Measurements from ENCODE around the gene DNMT3B.

GRCh38 chr20:32779500-32780211 lies 17.5 kb downstream of the DNMT3B start:
- TF ChIP-seq CTCF (IDR thresholded peaks at IDR 0.05; ENCODE audit: insufficient read depth, low read length, poor library complexity, severe bottlenecking) (no peak), EZH2phosphoT487 (conservative IDR thresholded peaks at IDR 0.05; ENCODE audit: low read length) (no peak)
